ENCODE results near the gene GRK2.
"Not testable (repeated sequence)": the region's sequence is repeated elsewhere in the genome, so short reads cannot be mapped to it uniquely, and the experiment has no call there.

Gene GRK2

DNA sequence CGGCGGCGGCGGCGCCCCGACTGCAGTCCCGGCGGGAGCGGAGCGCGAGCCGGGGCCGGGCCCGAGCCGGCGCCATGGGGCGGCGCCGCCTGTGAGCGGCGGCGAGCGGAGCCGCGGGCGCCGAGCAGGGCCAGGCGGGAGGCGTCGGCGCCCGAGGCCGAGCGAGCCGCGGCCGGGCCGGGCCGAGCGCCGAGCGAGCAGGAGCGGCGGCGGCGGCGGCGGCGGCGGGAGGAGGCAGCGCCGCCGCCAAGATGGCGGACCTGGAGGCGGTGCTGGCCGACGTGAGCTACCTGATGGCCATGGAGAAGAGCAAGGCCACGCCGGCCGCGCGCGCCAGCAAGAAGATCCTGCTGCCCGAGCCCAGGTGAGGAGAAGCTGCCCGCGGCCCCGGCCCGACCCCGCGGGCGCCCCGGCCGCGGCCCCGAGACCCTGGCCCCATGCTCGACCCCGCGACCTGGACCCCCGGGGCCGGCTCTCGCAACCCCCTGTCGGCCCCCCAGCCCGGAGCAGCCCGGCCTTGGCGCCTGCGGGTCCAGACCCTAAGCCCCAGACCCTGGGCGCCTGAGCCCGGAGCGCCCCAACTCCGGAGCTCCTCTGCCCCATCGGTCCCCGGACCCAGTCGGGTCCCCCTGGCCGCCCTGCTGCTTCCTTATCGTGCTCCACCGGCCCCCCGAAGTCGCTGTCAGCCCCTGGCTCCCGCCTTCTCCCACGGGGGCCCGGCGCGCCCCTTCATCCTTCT, at the start of gene GRK2:
Gene GRK2 (plus strand): TSS at position 25 of the 739 bp plus-strand sequence. CDS start 227 bp downstream, at position 252.
- DNase-seq = no peak

DNA sequence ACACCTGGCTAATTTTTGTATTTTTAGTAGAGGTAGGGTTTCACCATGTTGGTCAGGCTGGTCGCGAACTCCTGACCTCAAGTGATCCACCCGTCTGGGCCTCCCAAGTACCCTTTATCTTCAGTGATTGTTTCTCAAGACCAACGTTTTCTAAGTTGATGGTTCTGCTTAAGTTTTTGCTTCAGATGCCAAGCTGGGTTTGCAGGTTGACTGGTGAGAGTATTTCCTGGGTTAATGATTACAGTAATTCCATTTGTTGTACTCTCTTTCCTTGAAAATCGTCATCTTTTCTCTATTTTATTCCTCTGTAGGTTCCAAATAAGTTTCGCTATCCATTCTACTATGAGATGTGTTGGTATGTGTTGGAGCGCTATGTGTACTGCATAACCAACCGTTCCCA, 38.5 kb upstream of the GRK2 start:
- DNase-seq = no peak

DNA sequence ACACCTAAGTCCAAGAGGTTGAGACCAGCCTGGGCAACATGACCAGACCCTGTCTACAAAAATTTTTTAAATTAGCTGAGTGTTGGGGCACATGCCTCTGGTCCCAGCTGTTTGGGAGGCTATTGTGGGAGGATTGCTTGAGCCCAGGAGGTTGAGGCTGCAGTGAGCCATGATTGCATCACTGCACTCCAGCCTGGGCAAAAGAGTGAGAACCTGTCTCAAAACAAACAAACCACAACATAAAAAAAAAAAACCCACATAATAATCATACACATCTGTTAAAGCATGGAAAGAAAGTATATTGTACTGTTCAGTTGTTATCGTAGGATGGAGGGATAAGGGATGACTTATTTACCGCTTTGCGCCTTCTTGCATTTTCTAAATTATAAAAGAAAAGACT, 35.9 kb upstream of the GRK2 start:
- DNase-seq = no peak

DNA sequence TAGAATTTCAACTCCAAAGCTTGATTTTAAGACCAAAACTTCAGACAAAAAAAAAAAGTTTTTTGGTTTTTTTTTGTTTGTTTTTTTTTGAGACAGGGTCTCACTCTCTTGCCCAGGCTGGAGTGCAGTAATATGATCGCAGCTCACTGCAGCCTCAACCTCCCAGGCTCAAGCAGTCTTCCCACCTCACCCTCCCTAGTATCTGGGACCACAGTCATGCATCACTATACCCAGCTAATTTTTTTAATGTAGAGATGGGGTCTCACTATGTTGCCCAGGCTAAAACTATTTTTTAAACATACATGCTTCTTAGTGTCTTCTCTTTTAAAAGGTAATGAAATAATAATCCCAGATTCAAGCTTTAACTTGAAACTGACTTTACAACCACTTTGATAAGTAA, 35.4 kb upstream of the GRK2 start:
- no peak for DNase-seq

DNA sequence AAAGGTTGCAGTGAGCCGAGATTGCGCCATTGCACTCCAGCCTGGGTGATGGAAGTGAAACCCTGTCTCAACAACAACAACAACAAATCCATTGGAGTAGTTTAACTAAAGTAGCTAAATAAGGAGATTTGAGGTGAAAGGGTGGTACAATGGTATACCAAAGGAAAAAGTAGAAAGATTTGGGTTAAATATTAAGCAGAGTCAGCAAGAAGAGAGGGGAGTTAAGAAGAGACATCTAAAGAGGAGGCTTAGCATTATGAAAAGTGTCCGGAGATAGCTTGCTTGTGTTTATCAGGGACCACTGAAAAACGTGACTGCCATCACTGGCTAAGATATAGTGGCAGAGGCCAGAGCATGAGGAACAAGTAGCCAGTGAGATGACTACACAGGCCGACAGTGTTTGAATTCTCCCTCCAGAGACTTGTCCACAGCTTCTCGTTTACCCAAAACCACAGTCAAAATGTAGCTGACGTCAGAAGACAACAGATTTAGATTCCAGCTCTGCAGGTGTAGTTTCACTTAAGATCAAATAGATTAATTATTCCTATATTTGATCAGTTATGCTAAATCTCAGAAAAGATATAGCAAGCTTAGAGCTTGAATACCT, 32.6 kb upstream of the GRK2 start:
- no peak for DNase-seq

DNA sequence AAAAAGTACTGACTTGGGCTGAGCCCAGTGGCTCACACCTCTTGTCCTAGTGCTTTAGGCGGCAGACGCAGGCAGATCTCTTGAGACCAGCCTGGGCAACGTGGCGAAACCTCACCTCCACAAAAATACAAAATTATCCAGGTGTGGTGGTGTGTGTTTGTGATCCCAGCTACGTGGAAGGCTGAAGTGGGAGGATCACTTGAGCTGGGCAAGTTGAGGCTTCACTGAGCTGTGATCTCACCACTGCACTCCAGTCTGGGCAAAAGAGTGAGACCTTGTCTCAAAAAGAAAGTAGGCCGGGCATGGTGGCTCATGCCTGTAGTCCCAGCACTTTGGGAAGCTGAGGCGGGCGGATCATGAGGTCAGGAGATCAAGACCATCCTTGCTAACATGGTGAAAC, 31.7 kb upstream of the GRK2 start:
- DNase-seq = not testable (repeated sequence)

DNA sequence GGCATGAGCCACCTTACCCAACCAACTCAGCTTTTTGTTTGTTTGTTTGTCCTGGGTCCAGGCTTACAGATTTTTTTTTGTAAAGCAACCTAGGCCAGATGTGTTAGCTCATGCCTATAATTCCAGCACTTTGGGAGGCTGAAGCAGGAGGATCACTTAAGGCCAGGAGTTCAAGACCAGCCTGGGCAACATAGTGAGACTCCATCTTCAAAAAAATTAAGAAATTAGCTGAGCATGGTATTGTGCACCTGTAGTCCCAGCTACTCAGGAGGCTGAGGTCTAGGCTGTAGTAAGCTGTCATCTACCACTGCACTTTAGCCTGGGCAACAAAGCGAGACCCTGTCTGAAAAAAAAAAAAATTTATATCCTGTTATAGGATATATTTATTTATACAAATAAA, 28.7 kb upstream of the GRK2 start:
- no peak for DNase-seq

DNA sequence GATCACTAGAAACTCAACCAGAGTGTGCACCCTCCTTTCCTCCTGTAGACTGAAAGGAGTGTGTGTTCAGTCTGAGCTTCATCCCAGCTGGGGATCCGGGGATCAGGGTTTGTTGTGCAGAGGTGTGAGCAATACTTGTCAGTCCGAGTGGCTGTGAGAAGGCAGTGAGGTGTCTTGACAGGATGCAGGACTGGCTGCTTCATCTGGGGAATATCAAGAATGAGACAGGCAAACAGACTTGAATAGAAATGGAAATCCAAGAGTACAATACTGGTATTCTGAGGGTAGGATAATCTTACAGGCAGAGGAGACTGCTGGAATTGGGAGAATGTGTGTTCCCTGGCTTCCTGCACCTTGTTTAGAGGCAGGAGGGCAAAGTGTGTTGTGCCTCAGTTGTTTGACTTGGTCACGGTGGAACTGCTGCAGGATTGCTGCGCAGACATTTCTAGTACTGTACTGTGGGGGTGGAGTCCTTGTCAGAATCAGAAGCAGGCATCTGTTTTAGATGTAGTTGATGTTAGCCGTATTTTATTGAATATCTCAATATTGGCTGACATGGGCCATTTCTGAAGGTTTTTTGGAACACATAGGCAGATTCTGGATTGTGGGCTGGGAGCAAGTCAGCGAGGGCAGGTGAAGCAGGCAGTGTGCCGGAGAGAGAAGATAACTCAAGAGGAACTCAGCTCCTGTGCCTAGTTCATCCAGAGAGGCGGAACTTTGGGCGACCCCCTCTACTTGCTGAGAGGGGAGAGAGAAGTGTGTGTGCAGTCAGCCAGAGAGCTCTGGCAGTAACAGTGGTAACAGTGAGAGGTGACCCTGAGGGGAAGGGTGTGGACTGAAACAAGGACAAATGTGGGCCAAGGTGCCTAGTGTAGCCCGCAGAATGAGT, 27.1 kb upstream of the GRK2 start:
- no peak for DNase-seq

DNA sequence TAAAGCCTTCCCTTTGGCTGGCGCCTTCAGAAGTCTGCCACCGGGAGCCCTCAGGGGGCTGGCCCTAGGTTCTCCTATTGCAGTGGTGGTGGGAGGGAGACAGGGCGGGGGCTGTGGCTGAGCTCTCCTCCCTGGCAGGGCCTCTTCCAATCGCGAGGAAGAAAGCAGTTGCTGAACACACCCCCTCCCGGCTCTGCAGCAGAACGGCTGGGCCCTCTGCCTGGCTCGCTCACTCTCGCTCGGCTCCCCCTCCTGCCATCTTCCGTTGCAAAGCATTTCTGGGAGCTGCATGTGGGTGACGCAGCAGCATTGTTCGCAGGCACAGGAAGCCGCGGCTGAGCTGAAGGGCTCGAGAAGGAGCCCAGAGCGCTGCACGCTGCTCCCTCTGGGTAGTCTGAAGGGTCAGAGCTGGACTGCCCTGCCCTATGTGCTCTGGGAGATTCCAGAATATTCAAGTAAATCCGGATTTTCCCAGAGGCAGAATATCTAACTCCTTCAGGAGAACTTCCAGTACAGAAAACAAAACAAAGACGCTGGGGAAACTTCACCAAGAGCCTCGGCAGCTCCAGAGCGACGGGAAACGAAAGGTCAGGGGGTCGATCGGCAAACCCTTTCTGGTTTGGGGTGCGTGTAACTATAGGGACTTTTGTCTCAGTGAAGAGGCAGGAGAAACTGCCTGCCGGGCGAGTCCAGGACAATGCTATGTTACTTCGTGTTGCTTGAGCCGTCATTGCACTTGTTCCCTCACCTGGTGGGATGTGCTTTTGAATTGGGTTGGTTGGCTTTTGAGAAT, 26.3 kb upstream of the GRK2 start:
- DNase-seq = peak; percentile 97

DNA sequence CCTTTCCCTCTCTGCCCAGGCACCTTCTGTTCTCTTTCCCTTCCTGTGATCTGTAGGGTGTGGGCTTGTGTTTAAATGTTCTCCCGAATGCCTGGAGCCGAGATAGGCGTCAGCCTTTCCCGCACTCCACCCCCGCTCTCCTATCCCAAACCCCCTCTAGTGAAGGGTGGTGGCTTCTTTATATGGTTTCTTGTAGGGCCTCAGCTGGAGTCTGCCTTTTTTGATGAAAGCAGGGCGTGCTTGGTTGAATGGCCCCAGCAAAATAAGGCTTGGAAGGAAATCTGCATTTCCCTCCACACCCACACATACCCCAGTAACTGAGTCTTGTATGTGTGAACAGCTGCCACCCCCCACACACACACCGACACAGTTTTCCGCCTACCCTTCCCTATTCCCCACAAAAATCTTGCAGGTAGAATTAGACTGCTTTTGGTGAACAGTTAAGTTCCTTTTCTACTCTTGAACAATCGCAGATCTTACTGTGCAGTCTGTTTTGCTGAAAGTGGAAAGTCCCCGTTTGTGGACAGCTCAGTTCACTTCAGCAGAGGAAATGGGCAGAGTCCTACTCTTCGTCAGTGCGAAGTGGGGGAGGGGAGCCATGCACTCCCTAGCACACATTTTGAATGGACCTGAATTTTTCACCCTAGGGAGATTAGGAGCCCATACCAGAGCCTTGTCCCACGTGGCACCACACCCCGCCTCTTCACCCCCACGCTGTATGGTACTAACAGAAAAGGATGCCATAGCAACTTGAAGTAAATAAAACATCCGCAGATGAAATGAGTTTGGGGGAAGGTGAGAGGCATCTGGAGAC, 25.5 kb upstream of the GRK2 start:
- peak; percentile 21 for DNase-seq

DNA sequence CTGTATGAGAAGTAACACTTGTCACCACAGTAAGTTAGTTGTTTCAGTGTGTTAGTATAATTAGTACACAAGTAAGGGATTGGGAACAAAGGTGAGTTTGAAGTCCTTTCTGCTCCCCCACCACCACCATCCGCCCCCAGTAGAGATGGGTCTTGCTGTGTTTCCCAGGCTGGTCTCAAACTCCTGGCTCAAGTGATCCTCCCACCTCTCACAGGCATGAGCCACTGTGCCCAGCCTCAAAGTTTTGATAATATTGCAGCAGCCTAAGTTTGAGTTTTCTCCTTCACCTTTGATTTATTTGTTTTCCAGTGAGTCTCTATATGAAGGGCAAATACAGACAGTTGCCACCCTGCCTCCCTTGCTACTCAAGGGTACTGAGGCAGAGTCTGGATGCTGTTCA, 23.7 kb upstream of the GRK2 start:
- DNase-seq = no peak

DNA sequence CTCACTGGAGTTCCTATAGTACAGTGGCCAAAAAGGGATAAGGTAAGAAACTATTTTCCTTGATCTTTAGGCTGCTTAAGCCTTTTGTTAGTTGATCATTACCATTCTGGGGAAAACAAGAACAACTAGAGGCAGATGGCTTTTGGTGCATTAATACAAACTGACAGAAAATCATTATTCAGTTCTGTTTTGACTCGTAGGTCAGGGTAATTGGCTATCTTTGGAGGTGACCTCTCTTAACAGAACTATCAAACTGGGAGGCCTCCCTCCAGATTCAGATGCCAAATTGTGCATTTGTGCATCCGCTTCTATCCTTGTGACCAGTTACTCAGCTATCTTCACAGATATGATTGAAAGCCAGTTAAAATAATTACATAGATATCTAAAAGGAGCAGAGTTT, 23.2 kb upstream of the GRK2 start:
- no peak for DNase-seq

DNA sequence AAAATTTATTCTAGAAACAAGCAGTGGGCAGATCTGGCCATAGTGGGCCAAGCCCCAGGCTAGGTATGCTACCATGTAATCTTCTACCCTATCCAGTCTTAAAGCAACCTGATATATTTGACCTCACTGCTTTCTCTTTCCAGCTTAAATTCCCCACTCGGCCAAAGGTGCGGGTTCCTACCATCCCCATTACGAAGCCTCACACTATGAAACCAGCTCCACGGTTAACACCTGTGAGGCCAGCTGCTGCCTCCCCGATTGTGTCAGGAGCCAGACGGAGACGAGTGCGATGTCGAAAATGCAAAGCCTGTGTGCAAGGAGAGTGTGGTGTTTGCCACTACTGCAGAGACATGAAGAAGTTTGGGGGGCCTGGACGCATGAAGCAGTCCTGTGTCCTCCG, 21.2 kb upstream of the GRK2 start:
- DNase-seq = no peak

DNA sequence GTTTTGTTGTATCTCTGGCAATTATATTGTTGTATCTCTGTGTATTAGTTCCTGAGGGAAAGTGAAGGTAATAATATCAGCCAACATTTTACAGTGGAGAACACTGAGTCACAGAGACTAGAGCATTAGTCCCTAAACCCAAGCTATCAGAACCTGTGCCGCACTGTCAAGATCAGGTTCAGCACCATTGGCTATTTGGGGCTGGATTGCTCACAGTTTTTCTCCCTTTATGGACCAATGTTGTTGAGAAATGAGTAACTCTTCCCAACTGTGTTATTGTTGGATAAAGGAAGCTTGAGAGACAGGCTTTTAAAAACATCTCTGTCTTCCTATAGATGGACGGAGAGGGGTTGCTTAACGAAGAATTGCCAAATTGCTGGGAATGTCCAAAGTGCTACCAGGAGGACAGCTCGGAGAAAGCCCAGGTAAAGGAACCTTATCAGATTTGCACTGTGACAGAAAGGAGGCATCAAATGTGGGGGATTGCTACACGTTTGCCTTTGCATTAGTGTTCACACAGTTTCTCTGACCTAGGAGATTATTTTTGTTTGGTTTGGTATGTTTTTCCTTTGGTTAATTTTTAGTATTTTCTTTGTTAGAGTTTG, 18.2 kb upstream of the GRK2 start:
- no peak for DNase-seq

DNA sequence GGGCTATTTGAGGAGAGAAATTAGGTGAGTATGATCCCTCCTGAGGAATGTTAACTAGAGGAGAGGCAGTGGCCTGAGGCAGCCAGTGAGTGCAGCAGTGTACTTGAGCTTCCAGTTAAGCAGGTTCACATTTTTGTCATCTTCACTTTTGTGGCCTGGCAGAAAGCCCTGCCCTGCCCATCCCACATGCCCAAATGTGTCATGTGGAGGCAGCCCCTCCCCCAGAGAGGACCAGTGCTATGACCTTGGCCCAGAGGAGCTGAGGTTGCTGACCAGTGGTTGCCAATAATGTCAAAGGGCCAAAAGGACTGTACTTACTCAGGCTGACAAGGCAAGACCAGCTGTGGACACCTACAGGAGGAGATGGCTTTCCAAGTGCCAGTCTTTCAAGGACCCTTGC, 17.6 kb upstream of the GRK2 start:
- DNase-seq = no peak

DNA sequence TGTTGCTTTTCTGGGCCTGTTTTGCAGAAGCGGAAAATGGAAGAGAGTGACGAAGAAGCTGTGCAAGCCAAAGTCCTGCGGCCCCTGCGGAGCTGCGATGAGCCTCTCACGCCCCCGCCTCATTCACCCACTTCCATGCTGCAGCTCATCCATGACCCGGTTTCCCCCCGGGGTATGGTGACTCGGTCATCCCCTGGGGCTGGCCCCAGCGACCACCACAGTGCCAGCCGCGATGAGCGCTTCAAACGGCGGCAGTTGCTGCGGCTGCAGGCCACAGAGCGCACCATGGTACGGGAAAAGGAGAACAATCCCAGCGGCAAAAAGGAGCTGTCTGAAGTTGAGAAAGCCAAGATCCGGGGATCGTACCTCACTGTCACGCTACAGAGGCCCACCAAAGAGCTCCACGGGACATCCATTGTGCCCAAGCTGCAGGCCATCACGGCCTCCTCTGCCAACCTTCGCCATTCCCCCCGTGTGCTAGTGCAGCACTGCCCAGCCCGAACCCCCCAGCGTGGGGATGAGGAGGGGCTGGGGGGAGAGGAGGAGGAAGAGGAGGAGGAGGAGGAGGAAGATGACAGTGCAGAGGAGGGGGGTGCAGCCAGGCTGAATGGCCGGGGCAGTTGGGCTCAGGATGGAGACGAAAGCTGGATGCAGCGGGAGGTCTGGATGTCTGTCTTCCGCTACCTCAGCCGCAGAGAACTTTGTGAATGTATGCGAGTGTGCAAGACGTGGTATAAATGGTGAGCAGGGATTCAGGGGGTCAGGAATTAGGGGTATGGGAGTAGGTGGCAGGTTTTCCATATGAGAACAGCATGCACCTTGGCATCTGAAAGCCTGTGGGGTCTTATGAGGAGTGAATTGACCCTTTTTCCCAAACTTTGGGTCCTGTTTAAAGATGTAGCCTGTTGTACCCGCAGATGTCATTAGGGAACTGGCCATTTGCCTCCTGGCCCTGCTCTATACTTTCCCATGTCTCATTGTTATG, 15.9 kb upstream of the GRK2 start:
- DNase-seq = no peak

DNA sequence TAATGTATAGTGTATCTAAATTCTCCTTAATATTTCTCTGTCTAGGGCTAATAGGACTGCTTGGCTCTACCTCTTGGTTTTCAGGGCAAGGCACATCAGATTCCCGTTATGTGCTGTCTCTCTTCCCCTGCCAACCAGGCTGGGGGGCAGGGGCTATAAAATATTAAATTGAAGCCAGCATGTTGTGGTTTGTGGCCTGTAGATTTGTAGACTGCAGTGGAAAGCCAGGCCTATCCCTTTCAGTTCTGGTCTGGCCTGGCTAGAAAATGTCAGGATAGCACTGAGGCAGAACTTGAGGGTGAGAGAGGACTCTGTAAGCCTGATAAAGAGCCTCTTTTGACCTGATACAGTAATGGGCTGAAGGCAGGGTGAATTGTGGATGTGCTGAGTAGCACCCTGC, 14.4 kb upstream of the GRK2 start:
- no peak for DNase-seq

DNA sequence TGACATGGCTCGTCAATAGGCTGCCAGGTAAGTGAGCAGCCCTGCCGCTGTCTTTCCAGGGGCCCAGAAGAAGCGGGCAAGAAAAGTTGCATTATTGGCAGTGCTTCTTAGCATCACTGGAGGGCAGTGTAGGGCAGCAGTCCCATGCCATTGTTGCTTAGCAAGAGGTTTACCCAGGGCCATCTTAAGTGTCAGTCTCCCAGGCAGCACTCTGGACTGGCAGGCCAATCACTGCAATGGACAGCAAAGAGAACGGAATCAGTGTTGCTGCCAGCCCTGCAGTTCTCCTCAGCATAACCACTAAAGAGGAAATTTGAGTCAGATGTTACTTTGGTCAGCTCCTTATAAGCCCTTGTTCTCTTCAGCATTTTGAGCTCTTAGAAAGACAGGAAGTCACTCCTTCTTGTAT, 13.4 kb upstream of the GRK2 start:
- DNase-seq = no peak

DNA sequence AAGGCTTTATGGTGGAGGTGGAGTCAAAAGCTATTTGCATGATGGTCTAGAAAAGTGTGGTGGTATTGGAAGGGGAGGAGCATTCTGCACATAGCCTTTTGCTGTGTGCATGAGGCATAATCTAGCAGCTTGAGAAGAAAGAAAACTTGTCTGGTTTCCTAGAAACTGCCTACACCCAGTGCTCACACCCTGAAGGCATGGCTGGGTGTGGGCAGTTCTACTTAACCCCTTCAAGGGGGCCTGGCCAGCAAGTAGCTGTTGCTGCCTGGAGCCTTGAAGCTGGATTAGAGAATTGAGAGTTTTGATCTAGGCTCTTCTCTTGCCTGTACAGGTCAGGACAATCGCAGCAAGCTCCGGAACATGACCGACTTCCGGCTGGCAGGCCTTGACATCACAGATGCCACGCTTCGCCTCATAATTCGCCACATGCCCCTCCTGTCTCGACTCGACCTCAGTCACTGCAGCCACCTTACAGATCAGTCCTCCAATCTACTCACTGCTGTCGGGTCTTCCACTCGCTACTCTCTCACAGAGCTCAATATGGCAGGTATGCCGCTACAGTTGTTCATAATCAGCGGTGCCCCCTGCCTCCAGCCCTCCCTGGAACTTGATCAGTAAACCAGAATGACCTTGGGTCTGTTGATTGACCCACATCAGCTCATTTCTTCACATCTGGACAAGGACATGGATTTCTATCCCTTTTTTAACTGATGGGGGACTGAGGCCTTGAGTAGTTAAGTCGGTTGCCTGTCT, 12.2 kb upstream of the GRK2 start:
- no peak for DNase-seq

DNA sequence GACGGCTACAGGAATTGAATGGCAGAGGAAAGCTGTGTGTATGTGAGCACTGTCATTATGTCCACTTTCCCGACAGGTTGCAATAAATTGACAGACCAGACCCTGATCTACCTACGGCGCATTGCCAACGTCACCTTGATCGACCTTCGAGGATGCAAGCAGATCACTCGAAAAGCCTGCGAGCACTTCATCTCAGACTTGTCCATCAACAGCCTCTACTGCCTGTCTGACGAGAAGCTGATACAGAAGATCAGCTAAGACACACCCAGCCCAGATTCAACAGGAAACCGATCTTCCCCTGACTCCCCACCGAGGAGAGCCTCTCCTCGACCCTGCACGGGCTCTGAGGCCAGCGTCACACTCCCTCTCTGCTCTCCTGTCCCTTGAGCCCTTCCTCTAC, 11.5 kb upstream of the GRK2 start:
- no peak for DNase-seq

Data from NCI-H446 treated with DMSO at 0.1 percent for 48 hours (cell line).